K562 treated with DMSO at 1 percent for 4 hours (cell line): ENCODE measurements around the gene PHF20. TPM values are rescaled to one million over a fixed set of nuclear protein-coding genes. Genes with fewer than 3 reads are reported as not detected.

Experiments used
- total RNA-seq: library from RNA; unstranded; fragments of 300-600 nt; gene quantifications from 2 replicates; pipeline ENCODE4 v1.2.3, GENCODE V29; 2022; ENCODE audit not compliant: insufficient read depth

Gene PHF20
- total RNA-seq: 21.4 and 34.1 TPM in 2 replicates

DNA sequence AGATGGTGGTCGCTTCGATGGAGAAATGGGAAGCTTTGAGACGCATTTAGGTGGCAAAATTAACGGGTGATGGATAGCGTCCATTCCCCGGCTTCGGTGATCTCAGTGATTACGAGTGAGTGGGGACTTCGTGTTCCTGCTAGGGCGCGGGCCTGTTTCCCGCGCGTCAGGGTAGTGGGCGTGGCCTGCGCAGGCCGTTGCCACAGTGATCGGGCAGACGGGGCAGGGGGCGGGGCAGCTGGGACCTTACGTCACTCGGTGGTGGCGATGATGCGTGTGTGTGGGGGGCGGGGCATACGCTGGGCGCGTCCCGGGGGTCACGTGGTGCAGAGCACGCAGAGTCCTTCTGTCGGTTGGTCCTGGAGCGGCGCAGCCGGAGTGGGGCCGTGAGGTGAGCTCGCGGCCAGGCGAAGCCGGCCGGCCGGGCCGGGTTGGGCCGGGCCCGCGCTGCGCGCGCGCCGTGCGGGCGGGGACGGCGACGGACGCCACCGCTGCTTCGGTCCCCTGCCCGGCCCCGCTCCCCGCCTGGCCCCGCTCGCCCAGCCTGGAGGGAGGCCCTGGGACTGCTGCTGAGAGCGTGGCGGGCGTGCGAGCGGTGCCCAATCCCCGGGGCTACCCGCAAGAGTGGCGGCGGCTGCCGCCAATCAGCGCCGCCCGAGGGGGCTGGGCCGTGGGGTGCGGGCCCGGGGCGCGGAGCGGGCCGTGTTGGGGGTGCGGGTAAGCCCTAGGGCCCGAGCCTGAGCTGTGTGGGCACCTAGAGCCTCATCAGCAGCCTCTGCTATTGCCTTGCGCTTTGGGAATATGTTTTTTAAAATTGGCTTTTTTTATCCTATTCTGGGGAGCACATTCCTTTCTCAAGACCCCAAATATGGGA is at the start of gene PHF20:
Gene PHF20 (plus strand): TSS at position 327 of the 874 bp plus-strand sequence. CDS start 29,508 bp downstream, outside the sequence.

DNA sequence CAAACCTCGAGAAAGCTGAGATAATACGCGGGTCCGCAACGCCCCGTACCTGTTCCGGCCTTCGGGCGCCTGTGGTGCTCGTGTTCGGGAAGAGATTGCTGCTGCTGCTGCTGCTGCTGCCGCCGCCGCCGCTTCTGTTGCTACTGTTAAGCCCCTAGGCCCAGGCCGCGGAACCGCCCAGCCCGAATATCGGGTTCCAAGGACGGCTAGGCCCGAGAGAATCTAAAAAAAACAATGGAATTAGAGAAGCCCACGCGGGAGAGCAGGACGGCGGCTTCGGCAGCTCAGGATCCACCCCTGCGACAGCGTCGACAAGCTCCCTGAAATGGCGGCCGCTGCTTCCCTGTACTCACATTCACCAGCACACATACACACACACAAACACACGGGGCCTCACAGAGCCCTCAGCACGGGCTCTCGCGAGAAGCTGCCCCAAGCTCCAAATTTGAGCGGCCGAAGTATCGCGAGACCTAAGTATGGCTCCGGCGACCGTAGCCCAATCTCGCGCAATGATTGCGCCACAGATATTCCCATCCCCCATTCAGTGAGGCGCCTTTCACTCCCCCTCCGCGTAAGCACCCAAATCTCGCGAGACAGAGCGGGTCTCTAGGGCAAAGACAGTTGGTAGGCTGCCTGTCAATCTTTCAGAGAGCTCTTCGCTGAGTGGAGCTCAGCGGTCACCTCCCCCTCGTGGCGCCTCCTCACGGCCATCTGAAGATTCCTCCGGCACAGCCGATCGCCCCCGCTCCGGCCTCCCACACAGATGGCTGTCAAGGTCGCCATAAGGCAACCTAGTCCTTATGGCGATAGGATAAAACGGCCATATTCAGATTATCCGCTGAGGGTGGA is 29.7 kb upstream of the PHF20 start, which contains the start of gene RBM39:
Gene RBM39 (minus strand): TSS at position 369 of the 849 bp plus-strand sequence. CDS start 1,386 bp downstream, outside the sequence.

DNA sequence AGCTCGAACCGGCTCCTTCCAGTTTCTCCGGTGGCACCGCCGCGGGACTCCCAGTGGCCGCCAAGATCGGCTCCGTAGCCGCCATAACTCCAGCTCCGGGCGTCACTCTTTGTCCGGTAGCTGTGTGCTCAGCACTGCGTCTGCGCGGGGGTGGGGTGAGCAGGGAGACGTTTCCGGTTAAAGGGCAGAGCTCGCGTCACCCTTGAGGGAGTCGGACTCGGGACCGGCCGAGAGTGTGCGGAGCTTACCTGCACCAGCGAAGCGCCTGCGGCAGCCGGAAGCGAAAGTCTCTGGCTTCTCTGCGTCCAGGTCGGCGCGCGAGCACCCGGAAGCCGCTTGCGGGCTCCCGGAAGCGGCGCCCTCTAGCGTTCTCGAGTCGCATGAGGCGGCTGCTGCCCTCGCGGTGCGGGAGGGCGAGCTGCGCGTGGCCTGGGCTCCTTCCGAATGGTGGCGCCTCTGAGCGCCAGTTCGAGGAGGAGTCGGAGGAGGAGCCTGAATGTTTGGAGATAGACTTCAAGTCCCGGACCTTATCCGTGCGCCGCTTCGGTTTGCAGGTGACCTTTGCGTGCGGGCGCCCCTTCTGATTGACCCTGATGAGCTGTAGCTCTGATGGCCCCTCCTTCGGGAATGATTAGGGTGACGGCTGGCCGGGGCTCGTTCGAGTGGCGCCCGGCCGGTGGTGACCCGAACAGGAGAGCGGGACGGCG is 182.5 kb downstream of the PHF20 start, which contains the start of gene SCAND1:
Gene SCAND1 (minus strand): TSS at position 303 of the 707 bp plus-strand sequence. CDS start 218 bp downstream, at position 85.

DNA sequence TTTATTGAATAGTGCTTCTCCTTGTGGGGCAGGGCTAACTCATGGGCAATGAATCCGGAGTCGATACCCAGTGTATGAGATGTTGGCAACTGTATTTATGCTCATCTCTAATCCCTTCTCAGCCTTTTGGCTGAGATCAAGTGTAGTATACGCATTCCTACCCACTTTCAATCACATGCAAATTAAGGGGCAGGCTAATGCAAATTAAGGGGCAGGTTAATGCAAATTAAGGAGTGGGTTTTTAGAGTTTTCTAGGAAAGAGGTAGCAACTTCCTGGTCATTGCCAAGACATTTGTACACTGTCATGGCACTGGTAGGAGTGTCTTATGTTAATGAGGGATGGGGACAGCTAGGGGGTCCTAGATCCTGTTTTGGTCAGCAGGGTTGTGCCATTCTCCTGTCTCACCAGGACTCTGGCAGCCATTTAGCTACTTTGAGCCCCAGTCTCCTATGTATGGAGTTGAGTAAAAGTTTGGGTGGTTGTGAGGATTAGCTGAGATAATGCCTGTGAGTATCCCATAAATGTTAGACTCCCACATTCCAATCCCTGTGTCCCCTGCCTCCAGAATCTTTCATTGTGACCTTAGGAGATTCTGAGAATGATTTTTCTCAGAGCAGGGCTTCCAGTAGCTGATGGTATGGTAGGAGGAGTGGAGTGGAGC is 196.3 kb downstream of the PHF20 start, which contains the start of gene CNBD2:
Gene CNBD2 (plus strand): TSS at position 612 of the 662 bp plus-strand sequence. CDS start 173 bp downstream, outside the sequence.

Other genes starting within 250 kb of the PHF20 start
- not detected in 2 replicates for gene C20orf173, start 242.4 kb upstream of the PHF20 start, total RNA-seq
- gene ERGIC3, start 229.9 kb upstream of the PHF20 start, total RNA-seq: 324 and 354 TPM in 2 replicates
- 4.2 and 7.1 TPM in 2 replicates for gene SPAG4, start 156.2 kb upstream of the PHF20 start, total RNA-seq
- 106 and 154 TPM in 2 replicates for gene CPNE1, start 107.1 kb upstream of the PHF20 start, total RNA-seq
- gene RBM12, start 107.1 kb upstream of the PHF20 start, total RNA-seq: 15.1 and 19.4 TPM in 2 replicates
- gene NFS1, start 72.7 kb upstream of the PHF20 start, total RNA-seq: 21.3 and 33.8 TPM in 2 replicates
- 233 and 315 TPM in 2 replicates for gene ROMO1, start 72.6 kb upstream of the PHF20 start, total RNA-seq
- 98.0 and 181 TPM in 2 replicates for gene RBM39, start 29.8 kb upstream of the PHF20 start, total RNA-seq
- 132 and 133 TPM in 2 replicates for gene SCAND1, start 182.5 kb downstream of the PHF20 start, total RNA-seq
- gene CNBD2, start 196.6 kb downstream of the PHF20 start, total RNA-seq: 10.0 and 10.1 TPM in 2 replicates